ENCODE data around the gene TOLLIP. TPM values are rescaled to one million over a fixed set of nuclear protein-coding genes. Genes with fewer than 3 reads are reported as not detected.

TOLLIP gene
- total RNA-seq, 1 experiment from 2014 or later = 32.3 TPM

- no peak overlapping the region for H2BK5ac ChIP-seq (ENCODE audit: insufficient read length, low read length)
- Mint-ChIP-seq H3K27me3 (ENCODE audit: low read depth) (peaks cover 52% of the 10 kb centered on the region), H3K36me3 (ENCODE audit: insufficient read depth in 1 of 3, low read depth in 3 of 3) (peaks cover 0 to 7% (median 5%) of the 10 kb centered on the region in 3 experiments; a peak in 3 of 7 replicates), H3K4me1 (no peaks in the 10 kb centered on the region), H3K27ac (no peak overlapping the region), H3K4me3 (no peak overlapping the region), H3K9me3 (peaks cover 25 to 26% of the 10 kb centered on the region in 2 experiments)
- H2BK15ac ChIP-seq (ENCODE audit: low read depth, low read length) = no peak overlapping the region
- no peak overlapping the region for H3K56ac ChIP-seq (ENCODE audit: insufficient read length, low read depth, low read length)
- no peak overlapping the region for H3K23ac ChIP-seq (ENCODE audit: insufficient read length, low read depth, low read length)
- H3T11ph ChIP-seq (ENCODE audit: low read length) = no peak overlapping the region
- H4K91ac ChIP-seq (ENCODE audit: insufficient read length, low read depth, low read length) = no peak overlapping the region
- H2AFZ ChIP-seq (ENCODE audit: low read length) = no peak overlapping the region
- H3K14ac ChIP-seq (ENCODE audit: insufficient read depth, low read length) = no peak overlapping the region
- H3K79me1 ChIP-seq (ENCODE audit: insufficient read depth, low read depth, low read length, poor library complexity, severe bottlenecking) = no peaks in the 10 kb centered on the region
- no peaks in the 10 kb centered on the region for H4K20me1 ChIP-seq (ENCODE audit: control insufficient read depth, insufficient read depth, insufficient read length)
- TF ChIP-seq, protein P1, sequence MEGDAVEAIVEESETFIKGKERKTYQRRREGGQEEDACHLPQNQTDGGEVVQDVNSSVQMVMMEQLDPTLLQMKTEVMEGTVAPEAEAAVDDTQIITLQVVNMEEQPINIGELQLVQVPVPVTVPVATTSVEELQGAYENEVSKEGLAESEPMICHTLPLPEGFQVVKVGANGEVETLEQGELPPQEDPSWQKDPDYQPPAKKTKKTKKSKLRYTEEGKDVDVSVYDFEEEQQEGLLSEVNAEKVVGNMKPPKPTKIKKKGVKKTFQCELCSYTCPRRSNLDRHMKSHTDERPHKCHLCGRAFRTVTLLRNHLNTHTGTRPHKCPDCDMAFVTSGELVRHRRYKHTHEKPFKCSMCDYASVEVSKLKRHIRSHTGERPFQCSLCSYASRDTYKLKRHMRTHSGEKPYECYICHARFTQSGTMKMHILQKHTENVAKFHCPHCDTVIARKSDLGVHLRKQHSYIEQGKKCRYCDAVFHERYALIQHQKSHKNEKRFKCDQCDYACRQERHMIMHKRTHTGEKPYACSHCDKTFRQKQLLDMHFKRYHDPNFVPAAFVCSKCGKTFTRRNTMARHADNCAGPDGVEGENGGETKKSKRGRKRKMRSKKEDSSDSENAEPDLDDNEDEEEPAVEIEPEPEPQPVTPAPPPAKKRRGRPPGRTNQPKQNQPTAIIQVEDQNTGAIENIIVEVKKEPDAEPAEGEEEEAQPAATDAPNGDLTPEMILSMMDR (conservative IDR thresholded peaks at IDR 0.05) = no peak
- H2BK12ac ChIP-seq (ENCODE audit: insufficient read length, low read depth, low read length) = no peak overlapping the region
- H4K5ac ChIP-seq (ENCODE audit: insufficient read length, low read depth, low read length) = no peak overlapping the region
- H2AK5ac ChIP-seq (ENCODE audit: insufficient read length, low read length) = no peak overlapping the region
- no peaks in the 10 kb centered on the region for H3K23me2 ChIP-seq (ENCODE audit: insufficient read length, low read depth, low read length, poor library complexity, severe bottlenecking)
- DNase-seq = no peak
- H3K27me3 ChIP-seq (ENCODE audit: insufficient read depth, low read length) = no peaks in the 10 kb centered on the region
- no peak overlapping the region for H2BK20ac ChIP-seq (ENCODE audit: low read depth, low read length, poor library complexity, severe bottlenecking)
- no CpG with 5 or more reads among the region's 3 CpGs for WGBS (ENCODE audit: extremely low coverage, insufficient read length, low lambda C conversion rate)
- no peak overlapping the region for H3K9ac ChIP-seq (ENCODE audit: extremely low read depth, insufficient read length, low read length)
- no peak overlapping the region for H3K27ac ChIP-seq (ENCODE audit: insufficient read length, low read depth, low read length)
- H4K8ac ChIP-seq (replicated peaks; ENCODE audit: insufficient read length, low read depth, low read length) = no peak overlapping the region
- no peak overlapping the region for H2BK120ac ChIP-seq (ENCODE audit: low read depth, low read length, poor library complexity, severe bottlenecking)
- no peaks in the 10 kb centered on the region for H3K9me3 ChIP-seq (ENCODE audit: control insufficient read depth, low read depth, low read length)
- no peak overlapping the region for H3K4me2 ChIP-seq (ENCODE audit: insufficient read depth, insufficient read length, low read length)
- H3K4ac ChIP-seq (ENCODE audit: low read depth, low read length) = no peak overlapping the region
- no peaks in the 10 kb centered on the region for H3K4me1 ChIP-seq (ENCODE audit: insufficient read depth, low read length)
- H3K79me2 ChIP-seq (ENCODE audit: insufficient read depth, low read length) = no peaks in the 10 kb centered on the region
- no peak overlapping the region for H3K18ac ChIP-seq (ENCODE audit: insufficient read length, low read depth, low read length)
Observed at GRCh38 chr11:1323774-1324173, 14.3 kb upstream of the TOLLIP start.

All from H9 (cell line).